Endothelial cell of umbilical vein (primary cell): ENCODE measurements around the gene ALDH6A1.

ENCODE experiments used
- CTCF ChIP-seq, 2 donors: IDR thresholded peaks; 1 replicate in 1 of 2; 2 replicates in 1 of 2; pipeline ENCODE4 v1.5.1; 2011; ENCODE audit warnings: low read length in 2 of 2, mild to moderate bottlenecking in 2 of 2, moderate library complexity in 2 of 2, control low read depth in 1 of 2, inconsistent platforms in 1 of 2, low read depth in 1 of 2; ENCODE audit not compliant: insufficient read depth in 1 of 2; ENCODE audit errors: extremely low read depth in 1 of 2
- EZH2 ChIP-seq: IDR thresholded peaks from 2 replicates; pipeline ENCODE4 v1.6.1; 2012; ENCODE audit warnings: borderline replicate concordance, low read depth, mild to moderate bottlenecking, moderate library complexity, low read length, inconsistent platforms; ENCODE audit not compliant: severe bottlenecking
- GATA2 ChIP-seq: IDR thresholded peaks from 2 replicates; pipeline ENCODE4 v1.7.0; 2011; ENCODE audit warnings: low read depth, mild to moderate bottlenecking, moderate library complexity, mixed read lengths, low read length; ENCODE audit not compliant: insufficient read length, insufficient read depth
- JUN ChIP-seq: IDR thresholded peaks from 2 replicates; pipeline ENCODE4 v1.6.1; 2011; ENCODE audit warnings: borderline replicate concordance, low read depth; ENCODE audit not compliant: insufficient read length, insufficient read depth
- MAX ChIP-seq: IDR thresholded peaks from 2 replicates; pipeline ENCODE4 v1.6.1; 2011; ENCODE audit not compliant: insufficient read depth, insufficient read length
- MYC ChIP-seq: IDR thresholded peaks from one replicate; pipeline ENCODE4 v1.6.1; 2011; ENCODE audit warnings: mild to moderate bottlenecking, low read depth, low read length
- POLR2A ChIP-seq: IDR thresholded peaks from 2 replicates; pipeline ENCODE4 v1.6.1; 2012; ENCODE audit warnings: low read depth, mild to moderate bottlenecking, control low read depth, low read length
- POLR2AphosphoS5 ChIP-seq: IDR thresholded peaks from 2 replicates; pipeline ENCODE4 v1.6.1; 2012; ENCODE audit warnings: low read depth, mild to moderate bottlenecking, control low read depth, low read length, moderate library complexity; ENCODE audit not compliant: insufficient read depth

GRCh38 chr14:74065746-74066575 lies 18.3 kb downstream of the ALDH6A1 start:
- no peak for TF ChIP-seq CTCF (IDR thresholded peaks at IDR 0.05; ENCODE audit: extremely low read depth in 1 of 2, insufficient read depth in 1 of 2, low read depth in 1 of 2, low read length in 2 of 2)
- no peak for TF ChIP-seq POLR2A
- TF ChIP-seq EZH2 = no peak
- TF ChIP-seq GATA2 = no peak
- TF ChIP-seq MAX = no peak
- no peak for TF ChIP-seq JUN
- TF ChIP-seq POLR2AphosphoS5 = no peak
- no peak for TF ChIP-seq MYC
